Measurements from ENCODE around the gene TTLL5. TPM values are rescaled to one million over a fixed set of nuclear protein-coding genes. Genes with fewer than 3 reads are reported as not detected.

Gene TTLL5
- total and polyA plus RNA-seq, 2 of the 4 experiments (the other 2 are of a cell fraction): 11.9 to 16.7 TPM

- H3K4me2 ChIP-seq (ENCODE audit: low read depth, low read length): no peak overlapping the region
- no peak overlapping the region for H2AK9ac ChIP-seq (replicated peaks; ENCODE audit: low read depth, low read length, poor library complexity)
- no peak overlapping the region for H2BK20ac ChIP-seq (ENCODE audit: low read depth, low read length)
- WGBS, 2 experiments (ENCODE audit: extremely low coverage in 2 of 2, insufficient read length in 1 of 2): 100% methylated on average over 8 of the region's 15 CpGs; no CpG with 5 or more reads in 1 of the 2 experiments
- H2AFZ ChIP-seq (replicated peaks; ENCODE audit: low read length, poor library complexity): no peak overlapping the region
- no peaks in the 10 kb centered on the region; the same call in 1 of the 2 replicates for H3K27me3 ChIP-seq (ENCODE audit: control insufficient read depth, insufficient read depth, low read length)
- no peak overlapping the region for H3K23ac ChIP-seq (ENCODE audit: low read depth, low read length)
- POLR2A ChIA-PET (ENCODE audit: unreplicated experiment): no interaction called here
- no peaks in the 10 kb centered on the region for H3K9me1 ChIP-seq (ENCODE audit: insufficient read depth, low read length)
- CTCF ChIA-PET: no interaction called here
- no peak overlapping the region for H2BK120ac ChIP-seq (ENCODE audit: low read depth, low read length)
- H3K36me3 ChIP-seq (ENCODE audit: control insufficient read depth, insufficient read depth, low read length): no peaks in the 10 kb centered on the region
- DNase-seq (no peak), ATAC-seq (ENCODE audit: low read depth) (no peak)
- no TSS peak for BruUV-seq (replicated peaks)
- H3K27ac ChIP-seq (ENCODE audit: insufficient read depth, low read length): no peak overlapping the region
- no peak overlapping the region for H3K56ac ChIP-seq (ENCODE audit: extremely low read depth, insufficient read depth, low read length)
- no peak overlapping the region for H3K4ac ChIP-seq (ENCODE audit: low read depth, low read length)
- H4K91ac ChIP-seq (ENCODE audit: insufficient read depth, low read depth, low read length): no peak overlapping the region
- dilution Hi-C loops (cut with HindIII; ENCODE audit: low sequenced_read_pairs, unreplicated experiment) (no loop called here), in situ Hi-C loops (cut with MboI; ENCODE audit: low sequenced_read_pairs) (no loop called here), intact Hi-C loops (cut with micrococcal nuclease) (no loop called here)
- H4K5ac ChIP-seq (ENCODE audit: low read depth, low read length): no peak overlapping the region
- H3K14ac ChIP-seq (replicated peaks; ENCODE audit: low read depth, low read length): no peak overlapping the region
- no peaks in the 10 kb centered on the region for H3K9me3 ChIP-seq (ENCODE audit: control insufficient read depth, insufficient read depth, low read length)
- no peak overlapping the region for H3K9ac ChIP-seq (ENCODE audit: low read depth, low read length)
- H3K4me3 ChIP-seq (ENCODE audit: insufficient read depth, low read depth, low read length): no peak overlapping the region
- H3K18ac ChIP-seq (ENCODE audit: low read depth, low read length): no peak overlapping the region
- no peak overlapping the region for H2BK15ac ChIP-seq (ENCODE audit: low read depth, low read length)
- no peaks in the 10 kb centered on the region for H3K79me1 ChIP-seq (ENCODE audit: low read depth in 1 of 2, low read length in 2 of 2)
- no peaks in the 10 kb centered on the region for H3K4me1 ChIP-seq (ENCODE audit: control insufficient read depth, insufficient read depth, low read length)
- H4K8ac ChIP-seq (ENCODE audit: low read depth in 2 of 2, low read length in 2 of 2): no peak overlapping the region
- H4K20me1 ChIP-seq (ENCODE audit: insufficient read depth, low read length): no peaks in the 10 kb centered on the region
- H2AK5ac ChIP-seq (ENCODE audit: low read depth, low read length): no peak overlapping the region
- no peak overlapping the region for H2BK5ac ChIP-seq (ENCODE audit: low read depth, low read length, poor library complexity, severe bottlenecking)
- TF ChIP-seq BHLHE40 (IDR thresholded peaks at IDR 0.05; ENCODE audit: low read depth, low read length): no peak
- no peak for TF ChIP-seq CTCF (conservative IDR thresholded peaks at IDR 0.05; ENCODE audit: low read depth, low read length)
- no peak for TF ChIP-seq CHD1 (IDR thresholded peaks at IDR 0.05; ENCODE audit: low read depth, low read length)
- no peak for TF ChIP-seq SMC3 (IDR thresholded peaks at IDR 0.05; ENCODE audit: low read depth, low read length)
- no peak for TF ChIP-seq MAZ (IDR thresholded peaks at IDR 0.05; ENCODE audit: borderline replicate concordance, low read depth, low read length)
- no peak for TF ChIP-seq CEBPB (IDR thresholded peaks at IDR 0.05; ENCODE audit: low read depth, low read length)
- no peak for TF ChIP-seq POLR2A (IDR thresholded peaks at IDR 0.05; ENCODE audit: low read depth, low read length)
- no peak for TF ChIP-seq NFE2L2 (IDR thresholded peaks at IDR 0.05; ENCODE audit: low read depth, low read length)
- no peak for TF ChIP-seq MAFK (IDR thresholded peaks at IDR 0.05; ENCODE audit: low read depth, low read length)
- TF ChIP-seq FOS (IDR thresholded peaks at IDR 0.05; ENCODE audit: low read depth, low read length): no peak
- no peak for TF ChIP-seq MXI1 (IDR thresholded peaks at IDR 0.05; ENCODE audit: borderline replicate concordance, low read depth, low read length)
Measured at GRCh38 chr14:75971509-75971908, 310.5 kb downstream of the TTLL5 start.
